GM12878 (cell line): ENCODE measurements around the gene EYS. TPM values are rescaled to one million over a fixed set of nuclear protein-coding genes. Genes with fewer than 3 reads are reported as not detected.

Source experiments
- ATAC-seq: fragments of 200-7000 bp; cut with Tn5 transposase; 3 replicates; pipeline ENCODE4 v1.9.1; 2020; ENCODE audit warnings: mild to moderate bottlenecking, moderate library complexity
- BruUV-seq: library from RNA; stranded (reverse); fragments of 400-500 nt; replicated peaks from 2 replicates; lab custom pipeline; 2021; lab: Mats Ljungman, UMichigan
- CTCF ChIA-PET: fragments of 300-600 bp; sonication (Branson Sonifier 250); formaldehyde crosslinking; extraction: SDS; loops from one replicate; lab custom pipeline; 2021; ENCODE audit warnings: inconsistent platforms; lab: Yijun Ruan, JAX
- POLR2A ChIA-PET: fragments of 350-600 bp; formaldehyde crosslinking; extraction: SDS; loops from one replicate; lab custom pipeline; 2021; ENCODE audit warnings: inconsistent platforms; lab: Charles Lee
- RAD21 ChIA-PET: fragments of 300-600 bp; sonication (Branson Sonifier 250); formaldehyde crosslinking; loops from one replicate; lab custom pipeline; 2023; ENCODE audit warnings: antibody characterized with exemption; ENCODE audit not compliant: unreplicated experiment; lab: Charles Lee
- SMC1A ChIA-PET: fragments of 300-600 bp; sonication (Branson Sonifier 250); formaldehyde crosslinking; loops from one replicate; lab custom pipeline; 2023; ENCODE audit not compliant: unreplicated experiment, uncharacterized antibody; lab: Charles Lee
- DNase-seq: peaks from one replicate; pipeline ENCODE4 v3.0.0-alpha.2; 2011; ENCODE audit warnings: low read depth, low spot score
- FAIRE-seq: peaks from 3 replicates; lab custom pipeline; 2011; peaks lifted over from hg19 to GRCh38; lab: Jason Lieb, UNC
- H2AFZ ChIP-seq: 2 replicates; pipeline ENCODE4 v1.6.0; 2011; ENCODE audit warnings: low read depth, low read length, control low read depth; ENCODE audit not compliant: control insufficient read depth
- H3K27ac ChIP-seq: 2 replicates; pipeline ENCODE4 v1.5.1; 2011; ENCODE audit warnings: control low read depth; ENCODE audit not compliant: control insufficient read depth, insufficient read depth
- H3K27me3 ChIP-seq, 2 experiments: replicated peaks in 1 of 2; 2 replicates each; pipeline versions ENCODE4 v1.6.0 to v1.6.1; 2011; ENCODE audit warnings: low read length in 1 of 2; ENCODE audit not compliant: control insufficient read depth in 2 of 2, insufficient read depth in 2 of 2
- H3K36me3 ChIP-seq, 2 experiments: 2 replicates each; pipeline ENCODE4 v1.5.1; 2011; ENCODE audit warnings: low read length in 1 of 2; ENCODE audit not compliant: control insufficient read depth in 2 of 2, insufficient read depth in 2 of 2
- H3K4me1 ChIP-seq: 2 replicates; pipeline ENCODE4 v1.6.1; 2011; ENCODE audit warnings: mild to moderate bottlenecking, low read length, moderate library complexity, mixed read lengths; ENCODE audit not compliant: control insufficient read depth, insufficient read depth
- H3K4me2 ChIP-seq: 2 replicates; pipeline ENCODE4 v1.6.0; 2011; ENCODE audit warnings: control low read depth; ENCODE audit not compliant: control insufficient read depth, insufficient read depth
- H3K4me3 ChIP-seq: fragments of 200-600 bp; sonication (generic); 2 replicates; pipeline ENCODE4 v1.5.1; 2016
- H3K79me2 ChIP-seq: 2 replicates; pipeline ENCODE4 v1.6.0; 2011; ENCODE audit warnings: low read length; ENCODE audit not compliant: control insufficient read depth, insufficient read depth
- H3K9ac ChIP-seq: 2 replicates; pipeline ENCODE4 v1.8.0; 2011; ENCODE audit warnings: low read length, control low read depth, mixed read lengths; ENCODE audit not compliant: control insufficient read depth, insufficient read depth
- H3K9me3 ChIP-seq: replicated peaks from 3 replicates; pipeline ENCODE4 v1.5.1; 2011; ENCODE audit warnings: mild to moderate bottlenecking, low read length; ENCODE audit not compliant: control insufficient read depth, insufficient read depth
- H4K20me1 ChIP-seq: 2 replicates; pipeline ENCODE4 v1.6.0; 2011; ENCODE audit not compliant: control insufficient read depth, insufficient read depth
- ASH2L ChIP-seq: fragments of 300-600, 200-600 bp; sonication (generic); IDR thresholded peaks from 2 replicates; pipeline ENCODE4 v1.6.1; 2017; ENCODE audit warnings: low read depth, mild to moderate bottlenecking, borderline replicate concordance
- BCLAF1 ChIP-seq: fragments of 450-650 bp; IDR thresholded peaks from 2 replicates; pipeline ENCODE4 v1.6.1; 2017; ENCODE audit warnings: antibody characterized with exemption, mild to moderate bottlenecking, moderate library complexity
- CREM ChIP-seq: IDR thresholded peaks from 2 replicates; pipeline ENCODE4 v1.6.1; 2014; ENCODE audit warnings: antibody characterized with exemption, low read depth
- ESRRA ChIP-seq: IDR thresholded peaks from 2 replicates; pipeline ENCODE4 v1.6.1; 2012; ENCODE audit warnings: mild to moderate bottlenecking, low read length, improper control_type of control experiment
- GATAD2B ChIP-seq: fragments of 450-650 bp; conservative IDR thresholded peaks from 2 replicates; pipeline ENCODE4 v1.6.1; 2017; ENCODE audit warnings: low read depth, mild to moderate bottlenecking, moderate library complexity
- IRF4 ChIP-seq: IDR thresholded peaks from 2 replicates; pipeline ENCODE4 v1.6.1; 2011; ENCODE audit warnings: low read depth, low read length
- JUND ChIP-seq: IDR thresholded peaks from 2 replicates; pipeline ENCODE4 v1.6.1; 2012; ENCODE audit warnings: low read depth, mild to moderate bottlenecking, low read length, improper control_type of control experiment, moderate library complexity
- NFXL1 ChIP-seq: fragments of 450-650 bp; IDR thresholded peaks from 2 replicates; pipeline ENCODE4 v1.6.1; 2017; ENCODE audit warnings: antibody characterized with exemption, mild to moderate bottlenecking, borderline replicate concordance
- POU2F2 ChIP-seq: IDR thresholded peaks from 3 replicates; pipeline ENCODE4 v1.6.1; 2011; ENCODE audit warnings: low read depth, mild to moderate bottlenecking, low read length, borderline replicate concordance
- RCOR1 ChIP-seq: conservative IDR thresholded peaks from 2 replicates; pipeline ENCODE4 v1.6.1; 2012; ENCODE audit warnings: low read depth, low read length, improper control_type of control experiment
- TBL1XR1 ChIP-seq: IDR thresholded peaks from 2 replicates; pipeline ENCODE4 v1.6.1; 2012; ENCODE audit warnings: low read depth, low read length, improper control_type of control experiment
- TCF3 ChIP-seq: IDR thresholded peaks from 2 replicates; pipeline ENCODE4 v1.6.1; 2012; ENCODE audit warnings: low read depth, mild to moderate bottlenecking, low read length, borderline replicate concordance; ENCODE audit not compliant: insufficient read depth
- WGBS: methylation state at CpG from one replicate; pipeline ENCODE4 v1.1.6; 2016; ENCODE audit warnings: low lambda C conversion rate; ENCODE audit not compliant: insufficient replicate concordance, insufficient coverage; ENCODE audit errors: missing lambda C conversion rate; 5-methylcytosine and 5-hydroxymethylcytosine counted together
- in situ Hi-C: fragments of 300-500 bp; cut with MboI; formaldehyde crosslinking; loops from 9 replicates; pipeline ENCODE4 v1.14.3; 2018; ENCODE audit warnings: mixed read lengths
- intact Hi-C: fragments of 100-400 bp; cut with micrococcal nuclease; formaldehyde crosslinking; loops from one replicate; pipeline ENCODE4 v1.14.2; 2022; ENCODE audit not compliant: unreplicated experiment
- polyA plus RNA-seq, 11 experiments: library from polyadenylated mRNA; depleted of rRNA in 4 of 11; unstranded in 6 of 11; stranded (reverse) in 5 of 11; fragments of >200 nt; fragmentation: Nextera tagmentation in 4 of 11; fragmentation: Illumina TruSeq in 1 of 11; extraction: Ambion mirVana in 4 of 11; extraction: Trizol in 1 of 11; gene quantifications; 1 replicate in 1 of 11; 2 replicates in 10 of 11; pipeline versions ENCODE4 v1.2.1 to v1.2.3, GENCODE V29; 2011 to 2016; ENCODE audit warnings: inconsistent platforms in 2 of 11, missing spikeins in 2 of 11, low read depth in 1 of 11
- total RNA-seq, 4 experiments: library from RNA; depleted of rRNA in 3 of 4; stranded (reverse); fragments of >200 nt in 3 of 4; fragmentation: Illumina TruSeq in 1 of 4; extraction: Trizol in 1 of 4; gene quantifications; 2 replicates each; pipeline versions ENCODE4 v1.2.1 to v1.2.3, GENCODE V29; 2013 to 2021
- TF ChIP-seq, protein P1 (sequence below): fragments of 450-650 bp; IDR thresholded peaks from 2 replicates; pipeline ENCODE4 v1.6.1; 2017; ENCODE audit warnings: mild to moderate bottlenecking, low read depth, inconsistent platforms; ENCODE audit not compliant: poor library complexity, severe bottlenecking

The EYS gene
- total and polyA plus RNA-seq, 10 of the 15 experiments (the other 5 are each of a cell fraction or from before 2014, with no cell fraction given), result under 0.01 to 0.14 (median 0.02) TPM; not detected in 1

DNA sequence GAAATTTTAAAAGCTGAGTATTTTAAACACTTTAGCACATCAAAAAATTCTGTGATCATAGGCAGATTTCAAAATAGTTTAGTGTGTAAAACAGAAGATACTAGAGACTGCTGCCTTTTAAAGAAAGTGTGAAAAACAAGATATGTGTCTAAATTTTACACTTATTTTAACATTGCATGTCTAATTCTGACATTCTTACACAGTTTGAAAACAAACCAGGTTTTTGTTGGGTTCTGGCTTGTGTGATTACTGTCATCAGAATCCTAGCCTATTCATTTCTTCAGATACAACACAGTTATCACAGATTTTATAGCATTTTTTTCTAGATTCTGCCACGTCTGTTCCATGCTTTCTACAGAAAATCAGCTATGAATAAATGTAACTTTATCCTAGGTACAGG is 257.1 kb downstream of the EYS start (continued):
- TF ChIP-seq, protein P1, sequence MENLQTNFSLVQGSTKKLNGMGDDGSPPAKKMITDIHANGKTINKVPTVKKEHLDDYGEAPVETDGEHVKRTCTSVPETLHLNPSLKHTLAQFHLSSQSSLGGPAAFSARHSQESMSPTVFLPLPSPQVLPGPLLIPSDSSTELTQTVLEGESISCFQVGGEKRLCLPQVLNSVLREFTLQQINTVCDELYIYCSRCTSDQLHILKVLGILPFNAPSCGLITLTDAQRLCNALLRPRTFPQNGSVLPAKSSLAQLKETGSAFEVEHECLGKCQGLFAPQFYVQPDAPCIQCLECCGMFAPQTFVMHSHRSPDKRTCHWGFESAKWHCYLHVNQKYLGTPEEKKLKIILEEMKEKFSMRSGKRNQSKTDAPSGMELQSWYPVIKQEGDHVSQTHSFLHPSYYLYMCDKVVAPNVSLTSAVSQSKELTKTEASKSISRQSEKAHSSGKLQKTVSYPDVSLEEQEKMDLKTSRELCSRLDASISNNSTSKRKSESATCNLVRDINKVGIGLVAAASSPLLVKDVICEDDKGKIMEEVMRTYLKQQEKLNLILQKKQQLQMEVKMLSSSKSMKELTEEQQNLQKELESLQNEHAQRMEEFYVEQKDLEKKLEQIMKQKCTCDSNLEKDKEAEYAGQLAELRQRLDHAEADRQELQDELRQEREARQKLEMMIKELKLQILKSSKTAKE, result no peak

DNA sequence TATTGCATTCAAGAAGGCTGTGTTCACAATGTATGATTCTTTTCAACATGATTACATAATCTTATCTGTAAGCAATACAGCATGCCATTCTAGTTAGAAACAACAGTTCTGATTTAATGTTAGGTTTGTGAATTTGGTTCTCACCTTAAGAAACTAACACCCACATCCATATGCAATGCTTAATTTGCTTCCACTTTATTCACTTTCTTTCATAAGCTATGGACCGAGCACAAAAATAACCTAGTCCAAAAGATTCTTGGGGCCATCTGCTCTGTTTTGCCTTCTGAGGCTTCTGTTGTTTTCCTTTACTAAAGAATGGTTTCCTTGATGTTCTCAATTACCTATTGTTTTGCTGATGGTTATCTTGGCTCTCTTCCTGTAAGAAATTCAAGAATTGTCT is 258.2 kb downstream of the EYS start:
- no peak overlapping the region for H3K9ac ChIP-seq
- H3K27ac ChIP-seq, result no peak overlapping the region
- ChIA-PET CTCF (no interaction called here), POLR2A (no interaction called here), SMC1A (no interaction called here), RAD21 (no interaction called here)
- TF ChIP-seq CREM, result no peak
- no peak overlapping the region for H2AFZ ChIP-seq
- FAIRE-seq, result no peak
- no peak overlapping the region for H3K4me2 ChIP-seq
- no peaks in the 10 kb centered on the region for H3K9me3 ChIP-seq
- no peaks in the 10 kb centered on the region for H4K20me1 ChIP-seq
- H3K27me3 ChIP-seq, result no peaks in the 10 kb centered on the region
- DNase-seq, result no peak
- H3K4me1 ChIP-seq, result no peaks in the 10 kb centered on the region
- whole genome bisulfite sequencing, result 41% methylated on average over 1 of the region's 1 CpG
- no peak for ATAC-seq
- H3K4me3 ChIP-seq, result no peak overlapping the region
- in situ Hi-C loops, result no loop called here
- H3K36me3 ChIP-seq, result no peaks in the 10 kb centered on the region
- BruUV-seq, result no TSS peak
- intact Hi-C loops, result no loop called here
- H3K79me2 ChIP-seq, result no peaks in the 10 kb centered on the region

DNA sequence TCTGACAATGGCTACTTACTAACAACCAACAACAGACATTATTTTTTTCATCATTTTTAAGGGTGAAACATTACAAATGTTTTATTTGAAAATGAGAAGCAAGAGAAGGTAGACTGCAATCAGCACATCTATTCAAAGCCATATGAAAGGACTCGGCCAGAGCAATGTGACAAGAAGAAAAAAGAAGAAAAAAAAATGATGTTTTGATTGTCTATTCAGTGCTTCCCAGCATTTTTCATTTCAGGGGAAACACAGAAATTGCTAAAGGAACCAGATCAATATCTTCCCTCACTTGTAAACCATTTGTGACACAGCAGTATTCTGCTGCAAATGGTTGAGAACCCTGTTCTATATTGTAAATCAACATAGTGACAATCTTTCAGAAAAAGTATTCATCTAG is 270.7 kb downstream of the EYS start:
- FAIRE-seq (no peak), ATAC-seq (no peak), DNase-seq (no peak)
- Histone ChIP-seq H3K4me2 (no peak overlapping the region), H3K9ac (no peak overlapping the region), H4K20me1 (no peaks in the 10 kb centered on the region), H2AFZ (no peak overlapping the region), H3K4me1 (no peaks in the 10 kb centered on the region), H3K79me2 (no peaks in the 10 kb centered on the region), H3K36me3 (no peaks in the 10 kb centered on the region), H3K9me3 (no peaks in the 10 kb centered on the region), H3K27me3 (no peaks in the 10 kb centered on the region), H3K4me3 (no peak overlapping the region), H3K27ac (no peak overlapping the region)
- POLR2A ChIA-PET, result no interaction called here
- CTCF ChIA-PET, result no interaction called here
- RAD21 ChIA-PET, result no interaction called here
- BruUV-seq, result no TSS peak
- SMC1A ChIA-PET, result no interaction called here
- intact Hi-C loops, result no loop called here
- 0% methylated on average over 1 of the region's 1 CpG for WGBS
- in situ Hi-C loops, result no loop called here
- no peak for TF ChIP-seq NFXL1
- no peak for TF ChIP-seq TCF3
- TF ChIP-seq GATAD2B, result no peak
- no peak for TF ChIP-seq TBL1XR1
- TF ChIP-seq BCLAF1, result no peak
- no peak for TF ChIP-seq IRF4
- no peak for TF ChIP-seq ASH2L
- TF ChIP-seq POU2F2, result no peak
- TF ChIP-seq JUND, result no peak
- no peak for TF ChIP-seq ESRRA
- TF ChIP-seq RCOR1, result no peak
